HG03558 (cell line): Measurements from ENCODE around the gene SCARB1.

Experiments used
- ATAC-seq: cut with Tn5 transposase; IDR thresholded peaks from one replicate; pipeline ENCODE4 v1.9.1; 2021; ENCODE audit warnings: moderate number of reproducible peaks; ENCODE audit not compliant: unreplicated experiment; ENCODE audit errors: extremely low read depth

SCARB1 gene

DNA sequence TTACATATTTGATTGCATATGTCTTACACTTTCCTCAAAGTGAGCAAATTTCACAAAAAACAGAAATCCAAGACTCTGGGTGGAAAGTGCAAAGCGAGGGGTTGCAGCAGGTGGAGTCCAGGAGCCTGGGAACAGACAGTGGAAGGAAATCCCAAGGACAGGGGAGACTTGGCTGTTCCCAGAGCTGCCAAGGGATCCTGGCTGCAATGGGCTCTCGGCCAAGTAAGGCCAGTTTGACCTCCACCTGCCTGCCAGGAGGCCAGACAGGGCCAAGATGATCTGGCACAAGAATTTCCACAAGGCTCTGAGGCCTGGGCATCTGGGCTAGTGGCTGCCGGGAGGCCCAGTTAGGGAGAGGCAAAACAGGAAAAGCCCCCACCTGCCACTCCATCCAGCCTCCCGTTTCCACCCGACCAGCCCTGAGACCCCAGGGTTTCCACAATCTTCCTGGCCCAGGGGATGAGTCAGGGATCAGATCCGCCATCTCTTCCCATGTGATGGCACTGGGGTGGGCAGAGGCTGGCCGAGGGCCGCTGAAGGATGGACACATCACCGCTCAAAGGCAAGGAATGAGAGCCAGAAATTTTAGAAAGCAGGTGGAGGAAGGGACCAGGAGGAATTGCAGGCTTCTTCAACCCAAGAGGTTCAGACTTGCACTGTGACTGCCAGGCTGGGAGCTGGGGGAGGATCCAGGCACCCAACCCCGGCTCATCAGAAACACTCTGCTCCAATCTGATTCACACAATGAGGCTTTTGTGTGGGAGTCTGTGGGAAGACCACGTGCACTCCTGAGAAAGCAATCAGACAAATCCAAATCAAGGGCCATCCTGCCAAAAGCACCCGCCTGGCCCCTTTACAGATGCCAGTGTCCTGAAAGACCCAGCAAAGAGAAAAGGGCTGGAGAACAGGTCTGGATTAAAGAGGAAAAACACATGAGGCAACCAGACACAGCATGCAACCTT lies 16.3 kb downstream of the SCARB1 start:
- no peak for ATAC-seq

- no peak for ATAC-seq
Measured at GRCh38 chr12:124844411-124845397, 19.0 kb downstream of the SCARB1 start.

DNA sequence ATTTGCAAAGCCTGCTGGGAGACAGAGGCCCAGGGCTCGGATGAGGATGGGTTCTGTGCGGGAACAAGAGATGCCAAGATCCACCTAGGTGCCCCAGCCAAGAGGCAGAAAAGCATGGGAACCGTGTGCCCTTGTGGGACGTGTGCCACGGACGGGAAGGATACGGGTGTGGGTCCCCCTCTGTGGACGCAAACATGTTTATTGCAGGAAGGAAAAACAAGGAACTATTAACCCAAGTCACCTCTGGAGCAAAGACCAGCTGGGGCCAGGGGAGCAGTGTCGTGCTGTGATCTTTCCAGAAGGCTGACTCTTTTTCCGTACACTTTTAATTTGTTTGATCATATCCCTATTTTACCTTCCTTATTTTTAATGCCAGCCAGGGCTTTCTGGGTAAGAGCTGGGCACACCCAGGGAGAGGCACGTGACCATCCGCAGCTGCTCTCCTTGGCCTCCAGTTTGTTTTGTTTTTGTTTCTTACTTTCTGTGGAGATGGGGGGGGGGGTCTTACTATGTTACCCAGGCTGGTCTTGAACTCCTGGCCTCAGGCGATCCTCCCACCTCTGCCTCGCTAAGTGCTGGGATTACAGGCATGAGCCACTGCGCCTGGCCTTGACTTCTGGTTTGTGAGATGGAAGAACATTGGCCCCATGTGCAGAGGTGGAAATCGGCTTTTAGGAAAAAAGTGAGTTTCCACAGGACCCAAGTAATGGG lies 20.7 kb downstream of the SCARB1 start:
- no peak for ATAC-seq

DNA sequence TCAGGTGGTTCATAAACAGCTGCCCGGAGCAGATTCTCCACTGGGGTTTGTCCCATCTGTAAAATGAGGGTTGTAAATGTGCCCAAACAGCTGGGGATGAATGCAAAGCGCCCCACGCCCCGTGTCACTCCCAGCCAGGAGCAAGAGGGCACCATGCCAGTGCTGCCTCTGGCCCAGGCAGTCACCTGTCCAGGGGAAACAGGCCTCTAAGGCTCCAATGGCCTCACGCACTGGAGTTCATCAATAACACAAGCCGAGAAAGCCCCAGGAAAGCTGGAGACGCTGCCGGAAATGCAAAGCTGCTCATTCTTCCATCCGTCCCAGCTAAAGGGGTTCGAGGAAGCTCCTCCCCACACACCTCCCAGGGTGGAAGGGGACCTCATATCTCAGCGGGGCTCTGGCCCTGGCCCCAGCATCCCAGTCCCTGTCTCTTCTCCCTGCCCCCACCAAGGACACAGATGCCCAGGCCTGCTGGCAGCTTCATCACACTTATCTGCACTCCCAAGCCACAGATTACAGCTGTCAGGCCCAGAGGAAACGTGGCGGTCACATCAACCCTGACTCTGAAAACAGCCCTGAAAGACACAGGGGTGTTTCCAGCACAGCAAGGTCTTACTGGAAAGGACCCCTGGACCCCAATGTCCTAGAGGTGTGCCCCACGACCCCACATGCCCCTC lies 21.5 kb downstream of the SCARB1 start:
- no peak for ATAC-seq

DNA sequence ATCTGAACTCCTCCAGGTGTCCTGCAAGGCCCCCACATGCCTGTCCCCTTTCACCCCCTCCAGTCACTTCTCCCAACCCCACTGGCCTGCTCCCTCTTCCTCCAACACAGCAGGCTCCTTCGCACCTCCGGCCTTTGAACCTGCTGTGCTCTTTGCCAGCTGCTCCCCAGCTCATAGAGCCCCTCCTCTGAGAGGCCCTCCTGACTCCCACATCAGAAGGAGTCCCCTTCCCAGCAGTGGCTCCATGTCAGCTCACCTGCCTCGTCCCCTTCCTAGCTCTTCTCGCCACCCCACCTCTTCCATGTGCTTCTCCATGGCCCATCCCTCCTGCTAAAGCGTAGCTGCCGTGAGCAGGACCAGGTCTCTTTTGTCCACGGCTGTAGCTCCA lies 22.1 kb downstream of the SCARB1 start:
- no peak for ATAC-seq

- ATAC-seq, result no peak
Measured at GRCh38 chr12:124837958-124838803, 25.5 kb downstream of the SCARB1 start.

DNA sequence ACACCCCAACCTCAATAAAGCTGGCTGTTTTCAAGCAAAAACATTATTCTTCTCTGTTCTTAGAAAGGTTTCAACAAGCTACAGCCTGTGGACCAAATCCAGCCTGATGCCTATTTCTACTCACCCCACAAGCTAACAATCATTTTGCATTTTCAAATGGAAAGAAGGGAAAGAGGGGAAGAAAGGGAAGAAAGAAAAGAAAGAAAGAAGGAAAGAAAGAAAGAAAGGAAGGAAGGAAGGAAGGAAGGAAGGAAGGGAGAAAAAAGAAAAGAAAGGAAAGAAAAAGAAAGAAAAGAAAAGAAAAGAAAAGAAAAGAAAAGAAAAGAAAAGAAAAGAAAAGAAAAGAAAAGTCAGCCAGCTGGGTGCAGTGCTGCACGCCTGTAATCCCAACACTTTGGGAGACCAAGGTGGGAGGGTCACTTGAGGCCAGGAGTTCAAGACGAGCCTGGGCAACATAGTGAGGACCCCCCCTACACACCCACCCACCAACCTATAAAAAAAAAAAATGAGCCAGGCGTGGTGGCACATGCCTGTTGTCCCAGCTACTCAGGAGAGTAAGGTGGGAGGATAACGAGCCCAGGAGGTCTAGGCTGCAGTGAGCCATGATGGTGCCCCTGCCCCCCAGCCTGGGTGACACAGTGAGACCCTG lies 26.3 kb downstream of the SCARB1 start:
- no peak for ATAC-seq

DNA sequence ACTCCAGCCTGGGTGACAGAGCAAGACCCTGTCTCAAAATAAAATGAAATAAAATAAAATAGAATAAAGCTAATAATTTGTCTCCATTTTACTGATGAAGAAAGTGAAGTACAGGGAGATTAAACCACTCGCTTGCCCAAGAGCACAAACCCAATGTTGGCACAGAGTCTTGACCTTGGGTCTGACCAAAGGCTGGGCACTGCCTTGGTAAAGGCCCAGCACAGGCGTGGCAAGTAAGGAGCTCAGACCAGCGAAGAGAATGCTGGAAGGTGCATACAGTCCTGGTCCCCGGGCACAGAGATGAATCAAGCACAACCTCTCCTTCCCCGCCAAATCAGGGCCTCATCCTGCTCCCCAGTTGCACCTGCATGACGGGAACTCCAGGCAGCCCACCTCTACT lies 26.9 kb downstream of the SCARB1 start:
- no peak for ATAC-seq

DNA sequence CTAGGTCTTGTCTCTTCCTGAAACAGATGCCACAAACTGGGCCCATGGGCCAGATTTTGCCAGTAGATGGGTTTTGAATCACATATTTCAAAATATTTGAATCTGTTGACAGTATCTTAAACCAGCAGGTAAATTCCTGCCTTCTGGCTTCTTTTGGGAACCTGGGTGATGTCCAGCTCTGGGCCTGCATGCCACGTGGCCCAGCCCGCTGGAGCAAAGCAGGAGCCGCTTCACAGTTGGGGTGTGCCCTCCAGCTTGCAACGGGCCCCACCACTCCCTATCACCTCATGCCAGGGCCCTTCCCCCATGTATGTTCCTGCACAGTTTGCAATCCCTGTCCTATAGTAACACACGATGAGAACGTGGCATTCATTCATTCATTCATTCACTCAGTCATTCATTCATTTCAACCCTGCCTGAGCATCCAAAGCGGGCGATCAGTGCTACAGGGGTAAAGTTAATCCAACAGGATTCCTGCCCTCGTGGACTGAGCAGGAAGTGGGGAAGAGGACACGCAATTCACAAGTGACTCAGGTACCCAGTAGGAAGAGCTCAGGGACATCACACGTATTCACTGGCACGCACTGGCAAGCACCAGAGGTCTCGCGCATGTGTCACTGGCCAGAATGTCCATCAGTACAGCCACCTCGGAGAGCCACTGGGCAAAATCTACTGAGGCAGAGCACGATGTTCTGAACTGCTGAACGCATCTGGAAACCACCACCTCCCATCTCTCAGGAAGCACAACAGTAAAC lies 27.8 kb downstream of the SCARB1 start:
- ATAC-seq, result no peak

- ATAC-seq, result no peak
Measured at GRCh38 chr12:124834822-124835221, 28.8 kb downstream of the SCARB1 start.

GRCh38 chr12:124833693-124834122 lies 30.0 kb downstream of the SCARB1 start:
- no peak for ATAC-seq

- no peak for ATAC-seq
Measured at GRCh38 chr12:124832856-124833255, 30.8 kb downstream of the SCARB1 start.

DNA sequence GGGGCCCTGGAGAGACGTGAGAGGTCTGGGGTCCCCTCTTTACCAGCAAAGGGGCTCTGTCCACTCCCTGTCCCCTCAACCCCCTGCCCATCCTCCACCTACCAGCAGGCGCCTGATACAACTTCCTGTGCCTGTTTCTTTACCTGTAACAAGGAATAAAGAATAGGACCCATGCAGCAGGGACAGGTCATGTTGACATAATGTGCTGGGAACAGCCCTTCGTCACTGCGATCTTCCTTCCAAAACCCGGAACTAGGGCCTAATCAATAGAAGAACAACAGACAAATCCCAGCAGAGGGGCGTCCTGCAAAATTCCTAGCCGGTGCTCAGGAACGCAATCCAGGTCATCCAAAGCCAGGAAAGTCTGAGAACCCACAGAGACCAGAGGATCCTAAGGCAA lies 32.1 kb downstream of the SCARB1 start:
- ATAC-seq, result no peak

GRCh38 chr12:124830306-124830705 lies 33.4 kb downstream of the SCARB1 start:
- no peak for ATAC-seq

DNA sequence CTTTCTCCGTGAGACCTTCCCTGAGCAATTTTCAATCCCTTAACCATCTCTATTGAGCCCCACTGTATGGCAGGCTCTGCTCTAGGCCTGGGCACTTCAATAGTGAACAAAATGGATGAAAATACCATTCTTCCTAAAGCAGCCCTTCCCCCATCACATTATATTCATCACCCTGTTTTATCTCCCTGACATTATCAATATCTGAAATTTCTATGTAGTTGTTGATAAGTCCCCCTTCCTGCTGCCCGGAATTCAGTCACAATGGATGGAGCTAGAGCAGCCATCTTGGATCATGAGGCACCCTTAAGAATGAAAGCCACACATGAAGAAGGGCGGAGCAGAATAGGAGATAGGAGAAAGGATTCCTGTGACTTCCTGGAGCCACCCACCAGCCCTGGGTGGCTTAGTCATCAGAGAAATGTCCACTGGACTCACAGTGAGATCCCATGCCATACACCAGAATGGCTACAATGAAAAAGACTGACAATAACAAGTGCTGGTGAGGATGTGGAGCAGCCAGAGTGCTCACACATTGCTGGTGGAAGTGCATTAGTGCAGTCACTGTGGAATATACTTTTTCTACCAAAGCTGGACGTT lies 33.9 kb downstream of the SCARB1 start:
- ATAC-seq, result no peak

GRCh38 chr12:124829008-124829707 lies 34.5 kb downstream of the SCARB1 start:
- ATAC-seq, result no peak
